SK-N-SH treated with all-trans-retinoic acid at 6 μM for 48 hours (cell line): Measurements from ENCODE around the gene NOSTRIN.
A peak's percentile ranks its signal among the peaks of the same experiment; 100 is the strongest.

Source experiments
- ATAC-seq: fragments of 200-7000 bp; cut with Tn5 transposase; 3 replicates; pipeline ENCODE4 v1.9.1; 2020; ENCODE audit warnings: mild to moderate bottlenecking, moderate library complexity
- ARNTL ChIP-seq: fragments of 450-650 bp; formaldehyde crosslinking; IDR thresholded peaks from 2 replicates; pipeline ENCODE4 v1.5.0; 2020; ENCODE audit warnings: low read depth, mild to moderate bottlenecking, moderate library complexity, borderline replicate concordance
- CSDC2 ChIP-seq: fragments of 250-450 bp; sonication (Bioruptor Pico); IDR thresholded peaks from 2 replicates; pipeline ENCODE4 v1.5.0; 2020; ENCODE audit warnings: mild to moderate bottlenecking, moderate library complexity
- ESRRG ChIP-seq: fragments of 250-450 bp; sonication (Bioruptor Pico); IDR thresholded peaks from 2 replicates; pipeline ENCODE4 v1.6.1; 2021; ENCODE audit warnings: mild to moderate bottlenecking
- GLIS3 ChIP-seq: fragments of 250-450 bp; sonication (Bioruptor Pico); IDR thresholded peaks from 2 replicates; pipeline ENCODE4 v1.5.0; 2020; ENCODE audit warnings: mild to moderate bottlenecking, moderate library complexity
- OSR1 ChIP-seq: fragments of 250-450 bp; sonication (Bioruptor Pico); IDR thresholded peaks from 2 replicates; pipeline ENCODE4 v1.8.0; 2022; ENCODE audit warnings: moderate library complexity, mild to moderate bottlenecking, inconsistent platforms
- PPARA ChIP-seq: fragments of 250-450 bp; sonication (Bioruptor Pico); IDR thresholded peaks from 2 replicates; pipeline ENCODE4 v1.5.0; 2020; ENCODE audit warnings: mild to moderate bottlenecking, borderline replicate concordance
- RARB ChIP-seq: fragments of 250-450 bp; sonication (Bioruptor Pico); IDR thresholded peaks from 2 replicates; pipeline ENCODE4 v1.8.0; 2021; ENCODE audit warnings: mild to moderate bottlenecking, moderate library complexity
- TCF4 ChIP-seq: fragments of 250-450 bp; sonication (Bioruptor Pico); IDR thresholded peaks from 2 replicates; pipeline ENCODE4 v1.8.0; 2021; ENCODE audit warnings: mild to moderate bottlenecking, moderate library complexity, borderline replicate concordance
- TOX ChIP-seq: fragments of 250-450 bp; sonication (Bioruptor Pico); IDR thresholded peaks from 2 replicates; pipeline ENCODE4 v1.8.0; 2021; ENCODE audit warnings: mild to moderate bottlenecking, moderate library complexity, borderline replicate concordance
- ZC3H10 ChIP-seq: fragments of 250-450 bp; sonication (Bioruptor Pico); IDR thresholded peaks from 2 replicates; pipeline ENCODE4 v1.5.1; 2021; ENCODE audit warnings: mild to moderate bottlenecking, moderate library complexity
- ZFP3 ChIP-seq: fragments of 250-450 bp; sonication (Bioruptor Pico); IDR thresholded peaks from 2 replicates; pipeline ENCODE4 v1.5.0; 2020; ENCODE audit warnings: mild to moderate bottlenecking, moderate library complexity
- ZFP30 ChIP-seq: fragments of 450-650 bp; formaldehyde crosslinking; IDR thresholded peaks from 2 replicates; pipeline ENCODE4 v1.5.0; 2022; ENCODE audit warnings: mild to moderate bottlenecking, moderate library complexity
- ZNF565 ChIP-seq: fragments of 450-650 bp; formaldehyde crosslinking; conservative IDR thresholded peaks from 2 replicates; pipeline ENCODE4 v1.5.0; 2020; ENCODE audit warnings: low read depth, mild to moderate bottlenecking, moderate library complexity
- ZNF70 ChIP-seq: fragments of 450-650 bp; formaldehyde crosslinking; IDR thresholded peaks from 2 replicates; pipeline ENCODE4 v1.5.0; 2020; ENCODE audit warnings: mild to moderate bottlenecking, moderate library complexity
- ZNF8 ChIP-seq: fragments of 450-650 bp; formaldehyde crosslinking; IDR thresholded peaks from 2 replicates; pipeline ENCODE4 v1.5.0; 2020; ENCODE audit warnings: mild to moderate bottlenecking, moderate library complexity
- TF ChIP-seq, protein P1 (sequence below): fragments of 250-450 bp; sonication (Bioruptor Pico); IDR thresholded peaks from 2 replicates; pipeline ENCODE4 v1.5.1; 2020; ENCODE audit warnings: low read depth, mild to moderate bottlenecking, moderate library complexity
- TF ChIP-seq, protein P2 (sequence below): fragments of 250-450 bp; sonication (Bioruptor Pico); IDR thresholded peaks from 2 replicates; pipeline ENCODE4 v1.5.0; 2020; ENCODE audit warnings: mild to moderate bottlenecking, moderate library complexity
- TF ChIP-seq, protein P3 (sequence below): fragments of 250-450 bp; sonication (Bioruptor Pico); IDR thresholded peaks from 2 replicates; pipeline ENCODE4 v1.8.0; 2021; ENCODE audit warnings: low read depth, mild to moderate bottlenecking, moderate library complexity, borderline replicate concordance
- TF ChIP-seq, protein P4 (sequence below): fragments of 250-450 bp; sonication (Bioruptor Pico); IDR thresholded peaks from 2 replicates; pipeline ENCODE4 v1.5.1; 2021; ENCODE audit warnings: mild to moderate bottlenecking, moderate library complexity

Gene NOSTRIN

DNA sequence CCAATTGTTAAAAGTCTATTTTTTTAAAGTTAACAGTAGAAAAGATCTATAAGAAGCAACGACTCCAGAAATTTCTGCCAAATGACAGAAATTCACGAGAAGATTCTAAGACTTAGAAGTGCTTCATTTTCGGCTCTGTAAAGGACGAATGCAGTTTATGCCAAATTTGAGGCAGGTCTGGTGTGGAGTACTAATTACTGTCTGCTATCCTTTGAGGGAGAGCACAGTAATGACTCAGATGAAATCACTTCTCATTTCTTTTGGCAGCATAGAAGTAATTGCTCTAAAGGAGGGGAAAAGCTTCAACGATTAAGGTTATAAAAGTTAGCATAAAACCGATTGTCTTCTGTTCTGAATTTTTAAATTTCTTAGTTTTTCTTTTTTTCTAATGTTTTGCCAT is 110.0 kb downstream of the NOSTRIN start (continued):
- TF ChIP-seq, protein P1, sequence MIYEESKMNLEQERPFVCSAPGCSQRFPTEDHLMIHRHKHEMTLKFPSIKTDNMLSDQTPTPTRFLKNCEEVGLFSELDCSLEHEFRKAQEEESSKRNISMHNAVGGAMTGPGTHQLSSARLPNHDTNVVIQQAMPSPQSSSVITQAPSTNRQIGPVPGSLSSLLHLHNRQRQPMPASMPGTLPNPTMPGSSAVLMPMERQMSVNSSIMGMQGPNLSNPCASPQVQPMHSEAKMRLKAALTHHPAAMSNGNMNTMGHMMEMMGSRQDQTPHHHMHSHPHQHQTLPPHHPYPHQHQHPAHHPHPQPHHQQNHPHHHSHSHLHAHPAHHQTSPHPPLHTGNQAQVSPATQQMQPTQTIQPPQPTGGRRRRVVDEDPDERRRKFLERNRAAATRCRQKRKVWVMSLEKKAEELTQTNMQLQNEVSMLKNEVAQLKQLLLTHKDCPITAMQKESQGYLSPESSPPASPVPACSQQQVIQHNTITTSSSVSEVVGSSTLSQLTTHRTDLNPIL, result no peak

DNA sequence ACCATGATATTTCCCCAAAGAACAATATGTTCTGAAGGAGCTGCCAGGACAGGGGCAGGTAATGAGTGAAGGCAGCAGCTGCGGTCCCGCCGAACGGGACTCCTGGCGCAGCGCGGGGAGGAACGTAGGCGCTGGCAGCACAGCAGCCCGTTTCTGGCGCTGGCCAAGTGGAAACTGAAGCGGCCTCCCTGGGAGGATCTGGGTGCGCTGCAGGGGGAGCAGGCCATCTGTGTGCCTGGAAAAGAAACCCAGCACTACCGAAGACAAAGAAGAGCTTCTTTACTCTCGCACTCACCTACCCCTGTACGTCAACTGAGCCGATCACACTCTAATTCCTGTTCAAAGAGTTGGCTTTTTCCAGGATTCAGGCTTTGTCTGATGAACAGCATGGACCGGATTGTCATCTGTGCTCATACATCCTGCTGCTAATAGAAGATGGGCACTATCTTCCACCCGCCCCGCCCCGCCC is 110.5 kb downstream of the NOSTRIN start:
- TF ChIP-seq ZNF8 (CRISPR knock-in tag), result no peak
- TF ChIP-seq, protein P2, sequence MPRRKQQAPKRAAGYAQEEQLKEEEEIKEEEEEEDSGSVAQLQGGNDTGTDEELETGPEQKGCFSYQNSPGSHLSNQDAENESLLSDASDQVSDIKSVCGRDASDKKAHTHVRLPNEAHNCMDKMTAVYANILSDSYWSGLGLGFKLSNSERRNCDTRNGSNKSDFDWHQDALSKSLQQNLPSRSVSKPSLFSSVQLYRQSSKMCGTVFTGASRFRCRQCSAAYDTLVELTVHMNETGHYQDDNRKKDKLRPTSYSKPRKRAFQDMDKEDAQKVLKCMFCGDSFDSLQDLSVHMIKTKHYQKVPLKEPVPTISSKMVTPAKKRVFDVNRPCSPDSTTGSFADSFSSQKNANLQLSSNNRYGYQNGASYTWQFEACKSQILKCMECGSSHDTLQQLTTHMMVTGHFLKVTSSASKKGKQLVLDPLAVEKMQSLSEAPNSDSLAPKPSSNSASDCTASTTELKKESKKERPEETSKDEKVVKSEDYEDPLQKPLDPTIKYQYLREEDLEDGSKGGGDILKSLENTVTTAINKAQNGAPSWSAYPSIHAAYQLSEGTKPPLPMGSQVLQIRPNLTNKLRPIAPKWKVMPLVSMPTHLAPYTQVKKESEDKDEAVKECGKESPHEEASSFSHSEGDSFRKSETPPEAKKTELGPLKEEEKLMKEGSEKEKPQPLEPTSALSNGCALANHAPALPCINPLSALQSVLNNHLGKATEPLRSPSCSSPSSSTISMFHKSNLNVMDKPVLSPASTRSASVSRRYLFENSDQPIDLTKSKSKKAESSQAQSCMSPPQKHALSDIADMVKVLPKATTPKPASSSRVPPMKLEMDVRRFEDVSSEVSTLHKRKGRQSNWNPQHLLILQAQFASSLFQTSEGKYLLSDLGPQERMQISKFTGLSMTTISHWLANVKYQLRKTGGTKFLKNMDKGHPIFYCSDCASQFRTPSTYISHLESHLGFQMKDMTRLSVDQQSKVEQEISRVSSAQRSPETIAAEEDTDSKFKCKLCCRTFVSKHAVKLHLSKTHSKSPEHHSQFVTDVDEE (CRISPR knock-in tag), result no peak
- no peak for TF ChIP-seq ARNTL (CRISPR knock-in tag)
- no peak for TF ChIP-seq ZC3H10 (CRISPR knock-in tag)
- TF ChIP-seq ZNF70 (CRISPR knock-in tag), result no peak
- TF ChIP-seq, protein P3, sequence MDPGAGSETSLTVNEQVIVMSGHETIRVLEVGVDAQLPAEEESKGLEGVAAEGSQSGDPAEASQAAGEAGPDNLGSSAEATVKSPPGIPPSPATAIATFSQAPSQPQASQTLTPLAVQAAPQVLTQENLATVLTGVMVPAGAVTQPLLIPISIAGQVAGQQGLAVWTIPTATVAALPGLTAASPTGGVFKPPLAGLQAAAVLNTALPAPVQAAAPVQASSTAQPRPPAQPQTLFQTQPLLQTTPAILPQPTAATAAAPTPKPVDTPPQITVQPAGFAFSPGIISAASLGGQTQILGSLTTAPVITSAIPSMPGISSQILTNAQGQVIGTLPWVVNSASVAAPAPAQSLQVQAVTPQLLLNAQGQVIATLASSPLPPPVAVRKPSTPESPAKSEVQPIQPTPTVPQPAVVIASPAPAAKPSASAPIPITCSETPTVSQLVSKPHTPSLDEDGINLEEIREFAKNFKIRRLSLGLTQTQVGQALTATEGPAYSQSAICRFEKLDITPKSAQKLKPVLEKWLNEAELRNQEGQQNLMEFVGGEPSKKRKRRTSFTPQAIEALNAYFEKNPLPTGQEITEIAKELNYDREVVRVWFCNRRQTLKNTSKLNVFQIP, result no peak
- no peak; the same call in 1 of the 2 replicates for TF ChIP-seq TCF4 (CRISPR knock-in tag)
- TF ChIP-seq, all 23 proteins: peak for 0
- peak; percentile 97 for ATAC-seq

DNA sequence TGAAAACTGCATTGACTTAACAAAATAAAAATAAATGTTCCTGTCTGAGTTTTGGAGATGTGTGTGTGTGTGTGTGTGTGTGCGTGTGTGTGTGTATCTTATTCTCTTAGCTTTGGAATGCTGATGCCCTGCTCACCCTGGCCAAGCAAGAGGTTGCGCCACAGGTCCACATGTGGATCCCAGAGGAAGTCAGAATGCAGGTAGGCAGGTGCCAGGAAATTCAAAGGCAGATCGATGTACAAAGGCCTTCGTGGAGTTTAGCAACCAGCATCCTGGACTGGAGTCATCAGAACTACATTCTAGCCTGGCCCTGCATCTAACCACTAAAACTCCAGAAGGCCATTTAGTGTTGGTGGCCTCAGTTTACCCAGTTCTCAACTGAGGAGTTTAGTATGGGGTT is 111.1 kb downstream of the NOSTRIN start:
- TF ChIP-seq ZNF70 (CRISPR knock-in tag), result no peak
- TF ChIP-seq, protein P4, sequence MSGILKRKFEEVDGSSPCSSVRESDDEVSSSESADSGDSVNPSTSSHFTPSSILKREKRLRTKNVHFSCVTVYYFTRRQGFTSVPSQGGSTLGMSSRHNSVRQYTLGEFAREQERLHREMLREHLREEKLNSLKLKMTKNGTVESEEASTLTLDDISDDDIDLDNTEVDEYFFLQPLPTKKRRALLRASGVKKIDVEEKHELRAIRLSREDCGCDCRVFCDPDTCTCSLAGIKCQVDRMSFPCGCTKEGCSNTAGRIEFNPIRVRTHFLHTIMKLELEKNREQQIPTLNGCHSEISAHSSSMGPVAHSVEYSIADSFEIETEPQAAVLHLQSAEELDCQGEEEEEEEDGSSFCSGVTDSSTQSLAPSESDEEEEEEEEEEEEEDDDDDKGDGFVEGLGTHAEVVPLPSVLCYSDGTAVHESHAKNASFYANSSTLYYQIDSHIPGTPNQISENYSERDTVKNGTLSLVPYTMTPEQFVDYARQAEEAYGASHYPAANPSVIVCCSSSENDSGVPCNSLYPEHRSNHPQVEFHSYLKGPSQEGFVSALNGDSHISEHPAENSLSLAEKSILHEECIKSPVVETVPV (CRISPR knock-in tag), result no peak
- no peak for TF ChIP-seq RARB (CRISPR knock-in tag)
- TF ChIP-seq, protein P3, result no peak
- TF ChIP-seq, protein P1, result no peak
- no peak for TF ChIP-seq TCF4 (CRISPR knock-in tag)
- TF ChIP-seq OSR1 (CRISPR knock-in tag), result no peak
- TF ChIP-seq ZFP30 (CRISPR knock-in tag), result no peak
- no peak for TF ChIP-seq PPARA (CRISPR knock-in tag)
- no peak for TF ChIP-seq ZC3H10 (CRISPR knock-in tag)
- TF ChIP-seq TOX (CRISPR knock-in tag), result no peak
- TF ChIP-seq ESRRG (CRISPR knock-in tag), result no peak
- TF ChIP-seq CSDC2 (CRISPR knock-in tag), result no peak
- TF ChIP-seq ZNF565 (CRISPR knock-in tag), result no peak
- no peak for TF ChIP-seq ZNF8 (CRISPR knock-in tag)
- TF ChIP-seq ZFP3, result no peak
- TF ChIP-seq GLIS3 (CRISPR knock-in tag), result no peak
- TF ChIP-seq ARNTL (CRISPR knock-in tag), result no peak
- no peak for ATAC-seq
